Panc1 (cell line): ENCODE results near the gene SCIMP.

Source experiments
- CTCF ChIP-seq: fragments of 450-650 bp; IDR thresholded peaks from 2 replicates; pipeline ENCODE4 v1.5.1; 2017; ENCODE audit warnings: mild to moderate bottlenecking
- POLR2AphosphoS5 ChIP-seq: IDR thresholded peaks from 2 replicates; pipeline ENCODE4 v1.6.1; 2012; ENCODE audit warnings: mild to moderate bottlenecking, low read depth, low read length, moderate library complexity
- REST ChIP-seq, 2 experiments: IDR thresholded peaks; 2 replicates each; pipeline ENCODE4 v1.6.1; 2011 to 2012; ENCODE audit warnings: low read depth in 2 of 2, control low read depth in 1 of 2, low read length in 1 of 2, mild to moderate bottlenecking in 1 of 2, moderate library complexity in 1 of 2; ENCODE audit not compliant: insufficient read depth in 1 of 2
- SIN3A ChIP-seq: IDR thresholded peaks from 2 replicates; pipeline ENCODE4 v1.6.1; 2012; ENCODE audit warnings: low read depth, mild to moderate bottlenecking, low read length, moderate library complexity, borderline replicate concordance; ENCODE audit not compliant: insufficient read depth
- TCF7L2 ChIP-seq: IDR thresholded peaks from 2 replicates; pipeline ENCODE4 v1.6.1; 2011; ENCODE audit warnings: mild to moderate bottlenecking, low read depth, low read length, inconsistent platforms

GRCh38 chr17:5263441-5263840 lies 28.8 kb upstream of the SCIMP start:
- TF ChIP-seq CTCF = no peak
- TF ChIP-seq POLR2AphosphoS5 = no peak
- no peak for TF ChIP-seq SIN3A
- TF ChIP-seq REST (IDR thresholded peaks at IDR 0.05; ENCODE audit: insufficient read depth in 1 of 2, low read depth in 2 of 2, low read length in 1 of 2) = no peak
- no peak for TF ChIP-seq TCF7L2
